Measurements from ENCODE around the gene TPSAB1.
"Not testable (repeated sequence)": the region's sequence is repeated elsewhere in the genome, so short reads cannot be mapped to it uniquely, and the experiment has no call there.

Gene TPSAB1

DNA sequence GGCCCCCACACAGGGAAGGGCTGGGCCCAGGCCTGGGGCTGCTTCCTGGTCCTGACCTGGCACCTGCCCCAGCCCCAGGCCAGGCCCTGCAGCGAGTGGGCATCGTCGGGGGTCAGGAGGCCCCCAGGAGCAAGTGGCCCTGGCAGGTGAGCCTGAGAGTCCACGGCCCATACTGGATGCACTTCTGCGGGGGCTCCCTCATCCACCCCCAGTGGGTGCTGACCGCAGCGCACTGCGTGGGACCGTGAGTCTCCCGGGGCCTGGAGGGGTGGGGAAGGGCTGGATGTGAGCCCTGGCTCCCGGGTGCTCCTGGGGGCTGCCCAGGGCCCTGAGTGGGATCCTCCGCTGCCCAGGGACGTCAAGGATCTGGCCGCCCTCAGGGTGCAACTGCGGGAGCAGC lies 576 bp downstream of the TPSAB1 start:
- not testable (repeated sequence) for H3K4me3 ChIP-seq (ENCODE audit: low read depth, low read length); H3K4me1 ChIP-seq (ENCODE audit: control insufficient read depth, insufficient read depth, low read length); H3K27ac ChIP-seq (ENCODE audit: low read depth, low read length); H3K9ac ChIP-seq (ENCODE audit: low read length); H3K9me3 ChIP-seq (ENCODE audit: control insufficient read depth, insufficient read depth, low read depth, low read length); H3K36me3 ChIP-seq (ENCODE audit: control insufficient read depth, insufficient read depth, low read length)
- H3K27me3 ChIP-seq (ENCODE audit: control insufficient read depth, insufficient read depth, low read length): peaks cover 14% of the 10 kb centered on the region

DNA sequence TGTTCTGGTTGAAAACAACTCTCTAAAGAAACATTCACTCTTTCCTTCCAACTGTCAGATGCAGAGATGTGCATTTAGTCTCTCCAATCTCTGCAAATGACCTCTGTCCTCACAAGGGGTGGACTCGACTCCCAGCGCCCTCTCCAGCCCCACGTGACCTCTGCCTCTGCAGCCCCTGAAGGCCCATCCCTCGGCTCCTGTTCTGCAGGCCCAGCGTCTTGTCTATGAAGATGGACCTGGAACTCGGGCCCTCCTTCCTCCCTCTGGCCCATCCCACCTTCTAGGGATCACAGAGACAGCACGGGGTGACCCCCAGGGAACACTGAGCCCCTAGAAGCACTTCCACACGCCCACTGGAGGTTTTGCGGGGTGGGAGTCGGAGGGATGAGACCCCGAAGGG lies 2.9 kb downstream of the TPSAB1 start:
- peaks cover 25% of the 10 kb centered on the region for H3K27me3 ChIP-seq (ENCODE audit: control insufficient read depth, insufficient read depth, low read length)
- H3K4me3 ChIP-seq (ENCODE audit: low read depth, low read length); H3K9ac ChIP-seq (ENCODE audit: low read length); H3K27ac ChIP-seq (ENCODE audit: low read depth, low read length); H3K36me3 ChIP-seq (ENCODE audit: control insufficient read depth, insufficient read depth, low read length); H3K9me3 ChIP-seq (ENCODE audit: control insufficient read depth, insufficient read depth, low read depth, low read length); H3K4me1 ChIP-seq (ENCODE audit: control insufficient read depth, insufficient read depth, low read length): not testable (repeated sequence)

DNA sequence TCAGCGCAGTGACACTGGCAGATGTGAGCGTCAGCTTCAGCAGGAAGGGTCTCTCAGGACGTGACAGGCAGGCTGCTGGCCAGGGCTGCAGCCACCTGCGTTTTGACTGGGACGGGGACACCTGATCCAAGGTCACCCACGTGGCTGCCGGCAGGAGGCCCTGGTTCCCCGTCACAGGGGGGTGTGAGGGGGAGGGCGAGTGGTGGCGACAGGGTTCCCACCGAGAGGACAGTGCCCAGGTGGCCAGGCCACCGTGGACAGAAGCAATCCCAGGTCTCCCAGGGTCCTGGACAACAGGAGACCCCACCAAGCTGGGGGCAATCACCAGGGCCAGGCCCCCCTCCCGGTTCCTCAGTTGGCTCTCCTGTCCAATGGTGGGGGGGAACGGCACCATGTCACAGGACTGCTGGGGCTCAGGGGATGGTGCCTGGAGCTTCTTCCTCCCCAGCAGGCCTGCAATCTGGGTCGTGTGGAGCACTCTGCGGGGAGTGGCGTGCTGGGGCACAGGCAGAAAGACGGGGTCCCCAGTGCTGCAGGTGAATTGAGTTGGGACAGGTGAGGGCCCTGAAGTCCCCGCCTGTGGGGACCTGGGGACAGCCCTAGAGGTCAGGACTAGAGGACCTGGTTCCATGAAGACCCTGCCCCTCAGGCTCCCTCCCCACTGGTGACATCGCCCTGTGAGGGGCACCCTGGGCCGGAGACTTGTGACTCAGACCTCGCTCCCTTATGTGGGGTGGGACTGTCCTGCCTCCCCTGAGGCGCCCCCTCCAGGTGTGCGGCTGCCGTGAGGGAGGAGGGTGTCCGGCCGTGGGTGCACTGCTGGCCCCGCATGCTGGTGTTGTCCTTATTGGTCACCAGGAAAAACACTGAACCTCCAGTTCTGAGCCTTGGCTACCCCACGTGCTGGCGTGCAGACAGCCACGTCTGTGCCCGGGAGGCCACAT lies 3.7 kb downstream of the TPSAB1 start:
- peaks cover 25% of the 10 kb centered on the region for H3K27me3 ChIP-seq (ENCODE audit: control insufficient read depth, insufficient read depth, low read length)
- H3K9me3 ChIP-seq (ENCODE audit: control insufficient read depth, insufficient read depth, low read depth, low read length); H3K9ac ChIP-seq (ENCODE audit: low read length); H3K4me3 ChIP-seq (ENCODE audit: low read depth, low read length); H3K27ac ChIP-seq (ENCODE audit: low read depth, low read length); H3K4me1 ChIP-seq (ENCODE audit: control insufficient read depth, insufficient read depth, low read length); H3K36me3 ChIP-seq (ENCODE audit: control insufficient read depth, insufficient read depth, low read length): not testable (repeated sequence)

DNA sequence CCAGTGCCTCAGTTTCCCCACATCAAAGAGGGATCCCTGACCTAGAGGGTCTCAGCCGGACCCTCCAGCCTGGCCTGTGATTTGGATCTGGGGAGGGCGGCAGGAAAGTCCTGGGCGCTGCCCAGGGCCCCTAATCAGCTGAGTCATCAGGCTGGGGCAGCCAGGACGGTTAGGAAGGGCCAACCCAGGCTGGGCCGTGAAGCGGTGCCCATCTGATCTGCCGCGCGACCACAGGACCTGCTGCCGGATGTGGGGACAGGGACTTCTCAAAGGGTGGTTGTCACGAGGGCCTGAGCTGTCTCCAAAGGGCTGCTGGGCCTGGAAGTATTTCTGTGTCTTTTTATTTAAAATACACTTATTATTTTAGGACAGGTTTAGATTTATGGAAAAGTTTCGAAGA lies 4.4 kb downstream of the TPSAB1 start:
- Histone ChIP-seq H3K27me3 (ENCODE audit: control insufficient read depth, insufficient read depth, low read length) (peaks cover 25% of the 10 kb centered on the region), H3K27ac (ENCODE audit: low read depth, low read length) (no peak overlapping the region), H3K36me3 (ENCODE audit: control insufficient read depth, insufficient read depth, low read length) (no peaks in the 10 kb centered on the region), H3K9ac (ENCODE audit: low read length) (no peak overlapping the region), H3K9me3 (ENCODE audit: control insufficient read depth, insufficient read depth, low read depth, low read length) (no peaks in the 10 kb centered on the region), H3K4me3 (ENCODE audit: low read depth, low read length) (no peak overlapping the region), H3K4me1 (ENCODE audit: control insufficient read depth, insufficient read depth, low read length) (no peaks in the 10 kb centered on the region)

DNA sequence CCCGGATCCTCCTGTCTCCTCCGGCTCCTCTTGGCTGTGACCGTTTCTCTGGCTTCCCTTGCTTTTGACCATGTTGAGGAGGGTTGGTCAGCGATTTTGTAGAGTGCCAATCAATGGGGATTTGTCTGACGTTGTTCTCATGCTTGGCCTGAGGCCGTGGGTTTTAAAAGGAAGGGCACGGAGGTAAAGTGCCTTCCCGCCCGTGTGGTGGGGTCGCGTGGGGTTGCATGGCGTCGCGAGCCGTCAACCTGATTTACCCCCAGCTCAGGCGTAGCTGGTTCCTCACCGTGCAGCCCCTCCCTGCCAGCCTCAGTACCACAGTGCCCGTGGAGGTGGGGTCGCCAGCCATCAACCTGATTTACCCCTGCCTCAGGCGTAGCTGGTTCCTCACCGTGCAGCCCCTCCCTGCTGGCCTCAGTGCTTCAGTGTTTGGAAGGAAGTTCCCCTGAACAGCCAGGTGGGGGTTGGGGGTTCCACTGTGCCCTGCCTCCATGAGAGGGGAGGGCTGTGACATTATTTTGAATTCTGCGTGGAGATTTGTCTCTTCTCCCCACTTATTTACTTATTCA lies 5.0 kb downstream of the TPSAB1 start:
- Histone ChIP-seq H3K9me3 (ENCODE audit: control insufficient read depth, insufficient read depth, low read depth, low read length) (no peaks in the 10 kb centered on the region), H3K36me3 (ENCODE audit: control insufficient read depth, insufficient read depth, low read length) (no peaks in the 10 kb centered on the region), H3K9ac (ENCODE audit: low read length) (no peak overlapping the region), H3K27ac (ENCODE audit: low read depth, low read length) (no peak overlapping the region), H3K4me3 (ENCODE audit: low read depth, low read length) (no peak overlapping the region), H3K27me3 (ENCODE audit: control insufficient read depth, insufficient read depth, low read length) (peaks cover 25% of the 10 kb centered on the region), H3K4me1 (ENCODE audit: control insufficient read depth, insufficient read depth, low read length) (no peaks in the 10 kb centered on the region)

DNA sequence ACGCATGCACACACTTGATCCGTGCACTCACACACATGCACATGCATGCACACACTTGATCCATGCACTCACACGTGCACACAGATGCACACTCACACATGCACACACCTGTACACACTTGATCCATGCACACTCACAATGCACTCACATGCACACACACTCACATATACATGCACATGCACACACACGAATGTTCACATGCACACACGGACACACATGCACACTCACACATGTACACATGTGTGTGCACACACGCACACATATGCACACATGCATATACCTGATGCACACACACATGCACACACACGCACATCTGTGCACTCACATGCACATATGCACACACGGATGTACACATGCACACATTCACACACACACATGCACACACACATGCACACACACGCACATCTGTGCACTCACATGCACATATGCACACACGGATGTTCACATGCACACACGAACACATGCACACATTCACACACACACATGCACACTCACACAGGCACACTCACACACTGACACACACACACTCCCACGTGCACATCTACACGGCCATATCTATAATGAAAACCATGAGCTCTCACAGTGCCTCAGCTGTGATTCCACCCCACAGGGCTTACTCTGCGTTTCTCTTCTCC lies 7.5 kb downstream of the TPSAB1 start:
- not testable (repeated sequence) for H3K36me3 ChIP-seq (ENCODE audit: control insufficient read depth, insufficient read depth, low read length); H3K4me1 ChIP-seq (ENCODE audit: control insufficient read depth, insufficient read depth, low read length); H3K27ac ChIP-seq (ENCODE audit: low read depth, low read length); H3K4me3 ChIP-seq (ENCODE audit: low read depth, low read length); H3K9ac ChIP-seq (ENCODE audit: low read length); H3K9me3 ChIP-seq (ENCODE audit: control insufficient read depth, insufficient read depth, low read depth, low read length)
- peaks cover 27% of the 10 kb centered on the region for H3K27me3 ChIP-seq (ENCODE audit: control insufficient read depth, insufficient read depth, low read length)

DNA sequence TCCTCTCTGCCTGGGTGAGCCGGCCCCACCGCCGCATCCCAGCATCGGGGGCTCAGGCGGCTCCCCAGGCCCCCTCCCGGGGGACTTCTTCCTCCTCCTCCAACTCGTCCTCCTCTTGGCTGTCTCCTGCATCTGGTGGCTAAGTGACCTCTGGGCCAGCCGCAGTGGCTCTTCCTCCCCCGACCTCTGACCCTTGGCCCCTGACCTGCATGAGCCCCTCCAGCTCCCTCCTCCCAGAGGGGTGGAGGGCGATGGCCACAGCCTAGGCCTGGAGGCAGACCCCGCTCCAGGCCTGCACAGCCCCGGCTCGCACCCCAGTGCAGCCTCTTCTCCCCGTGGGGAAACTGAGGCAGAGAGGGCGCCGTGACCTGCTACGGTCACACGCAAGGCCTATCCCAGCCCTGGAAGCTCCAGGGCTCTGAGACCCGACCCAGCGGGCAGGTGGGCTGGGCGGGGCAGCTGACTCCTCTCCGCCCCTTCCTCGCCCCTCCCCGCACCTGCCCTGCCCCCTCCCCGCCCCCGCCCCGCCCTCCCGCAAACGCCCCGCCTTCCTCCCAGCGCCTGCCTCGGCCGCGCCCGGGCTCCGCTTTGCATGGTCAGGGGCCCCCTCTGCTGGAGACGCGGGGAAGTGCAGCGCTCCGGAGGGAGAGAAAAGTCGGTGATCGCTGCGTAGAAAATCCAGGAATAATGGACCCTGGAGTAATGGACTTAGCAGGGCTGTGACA lies 8.7 kb downstream of the TPSAB1 start:
- not testable (repeated sequence) for H3K4me3 ChIP-seq (ENCODE audit: low read depth, low read length); H3K27ac ChIP-seq (ENCODE audit: low read depth, low read length); H3K9ac ChIP-seq (ENCODE audit: low read length); H3K36me3 ChIP-seq (ENCODE audit: control insufficient read depth, insufficient read depth, low read length); H3K9me3 ChIP-seq (ENCODE audit: control insufficient read depth, insufficient read depth, low read depth, low read length); H3K4me1 ChIP-seq (ENCODE audit: control insufficient read depth, insufficient read depth, low read length)
- peaks cover 31% of the 10 kb centered on the region for H3K27me3 ChIP-seq (ENCODE audit: control insufficient read depth, insufficient read depth, low read length)

DNA sequence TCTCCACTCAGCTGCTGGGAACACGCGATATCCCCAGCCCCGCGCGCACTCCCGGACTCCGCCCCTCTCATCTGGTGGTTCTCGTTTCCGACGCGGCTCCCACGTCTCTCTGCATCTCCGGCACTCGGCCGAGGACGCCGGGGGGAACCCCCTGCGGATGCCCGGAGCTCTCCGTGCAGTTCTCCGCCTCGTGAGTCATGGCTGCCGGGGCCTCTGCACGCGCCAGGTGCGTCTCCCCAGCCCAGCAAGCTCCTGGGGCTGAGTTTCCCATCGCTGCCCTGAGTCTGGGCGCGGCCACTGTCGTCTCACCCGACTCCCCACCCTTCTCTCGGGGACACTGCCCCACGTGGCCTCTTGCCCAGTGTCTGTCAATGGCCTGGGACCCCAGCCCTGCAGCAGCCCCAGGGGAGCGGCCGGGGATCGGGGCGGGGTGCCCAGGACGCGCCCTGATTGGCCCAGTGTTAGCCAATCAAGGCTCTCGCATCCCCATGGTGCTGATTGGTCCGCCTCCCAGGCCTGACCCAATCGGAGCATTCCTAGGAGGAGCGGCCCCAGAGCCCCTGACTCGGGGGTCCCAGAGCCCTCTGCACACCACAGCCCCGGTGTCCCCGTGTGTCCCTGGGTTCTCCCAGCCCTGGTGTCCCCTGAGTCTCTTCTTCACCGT lies 13.3 kb downstream of the TPSAB1 start:
- not testable (repeated sequence) for H3K9ac ChIP-seq (ENCODE audit: low read length); H3K27ac ChIP-seq (ENCODE audit: low read depth, low read length); H3K9me3 ChIP-seq (ENCODE audit: control insufficient read depth, insufficient read depth, low read depth, low read length); H3K4me1 ChIP-seq (ENCODE audit: control insufficient read depth, insufficient read depth, low read length); H3K36me3 ChIP-seq (ENCODE audit: control insufficient read depth, insufficient read depth, low read length); H3K4me3 ChIP-seq (ENCODE audit: low read depth, low read length)
- H3K27me3 ChIP-seq (ENCODE audit: control insufficient read depth, insufficient read depth, low read length): peaks cover 29% of the 10 kb centered on the region

DNA sequence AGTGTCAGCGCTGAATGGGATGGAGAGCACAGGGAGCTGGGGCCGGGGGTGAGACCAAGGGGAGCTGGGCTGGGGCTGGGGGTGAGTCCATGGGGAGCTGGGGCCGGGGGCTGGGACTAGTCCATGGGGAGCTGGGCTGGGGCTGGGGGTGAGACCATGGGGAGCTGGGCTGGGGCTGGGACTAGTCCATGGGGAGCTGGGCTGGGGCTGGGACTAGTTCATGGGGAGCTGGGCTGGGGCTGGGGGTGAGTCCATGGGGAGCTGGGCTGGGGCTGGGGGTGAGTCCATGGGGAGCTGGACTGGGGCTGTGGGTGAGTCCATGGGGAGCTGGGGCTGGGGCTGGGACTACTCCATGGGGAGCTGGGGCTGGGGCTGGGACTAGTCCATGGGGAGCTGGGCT lies 14.3 kb downstream of the TPSAB1 start:
- not testable (repeated sequence) for H3K4me1 ChIP-seq (ENCODE audit: control insufficient read depth, insufficient read depth, low read length); H3K27ac ChIP-seq (ENCODE audit: low read depth, low read length)
- H3K27me3 ChIP-seq (ENCODE audit: control insufficient read depth, insufficient read depth, low read length): peaks cover 39% of the 10 kb centered on the region

DNA sequence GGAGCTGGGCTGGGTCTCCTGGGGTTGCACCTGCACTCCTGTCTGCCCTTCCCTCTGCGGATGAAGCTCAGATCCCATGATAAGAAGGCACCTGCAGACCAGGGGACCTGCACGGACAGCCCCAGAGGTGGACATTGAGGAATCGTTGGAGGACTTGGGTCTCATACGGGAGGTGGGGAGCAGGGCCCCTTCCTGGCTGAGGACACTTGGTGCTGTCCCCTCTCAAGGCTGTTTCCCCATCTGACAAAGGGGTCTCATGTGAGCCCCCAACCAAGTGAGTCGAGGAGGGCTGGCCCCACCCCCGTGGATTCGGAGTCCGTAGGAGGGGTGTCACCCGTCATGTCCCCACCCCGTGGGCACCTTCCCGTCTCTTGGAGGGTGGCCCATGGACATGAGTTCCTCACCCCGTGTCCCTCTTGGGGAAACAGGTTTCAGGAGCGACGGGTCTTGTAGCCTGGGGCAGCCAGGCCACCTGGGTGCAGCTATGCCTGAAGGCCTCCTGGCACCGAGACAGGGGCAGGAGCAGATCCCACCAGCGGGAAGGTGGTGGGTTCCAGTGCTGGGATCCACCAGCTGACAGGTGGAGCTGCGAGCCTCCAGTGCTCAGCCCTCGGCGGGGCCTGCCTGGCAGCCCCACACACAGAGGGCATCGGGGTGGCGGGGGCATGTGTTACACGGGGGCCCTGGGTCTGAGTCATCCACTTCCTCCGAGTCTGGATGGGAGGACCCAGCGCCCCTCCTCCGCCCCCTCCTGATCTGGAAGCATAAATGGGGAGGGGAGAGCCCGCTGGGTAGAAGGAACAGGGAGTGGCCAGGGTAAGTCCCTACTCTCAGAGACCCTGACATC lies 15.0 kb downstream of the TPSAB1 start, which contains the start of gene TPSD1:
Gene TPSD1 (plus strand): TSS at position 794 of the 847 bp plus-strand sequence. CDS start 212 bp downstream, outside the sequence.
- not testable (repeated sequence) for H3K4me1 ChIP-seq (ENCODE audit: control insufficient read depth, insufficient read depth, low read length); H3K4me3 ChIP-seq (ENCODE audit: low read depth, low read length); H3K9me3 ChIP-seq (ENCODE audit: control insufficient read depth, insufficient read depth, low read depth, low read length); H3K27ac ChIP-seq (ENCODE audit: low read depth, low read length); H3K36me3 ChIP-seq (ENCODE audit: control insufficient read depth, insufficient read depth, low read length); H3K9ac ChIP-seq (ENCODE audit: low read length)
- peaks cover 46% of the 10 kb centered on the region for H3K27me3 ChIP-seq (ENCODE audit: control insufficient read depth, insufficient read depth, low read length)

More for the DNA sequence above, 14.3 kb downstream of the TPSAB1 start:
- not testable (repeated sequence) for H3K9ac ChIP-seq (ENCODE audit: low read length); H3K4me3 ChIP-seq (ENCODE audit: low read depth, low read length); H3K36me3 ChIP-seq (ENCODE audit: control insufficient read depth, insufficient read depth, low read length); H3K9me3 ChIP-seq (ENCODE audit: control insufficient read depth, insufficient read depth, low read depth, low read length)
